Ectodermal cell (in vitro differentiated cells): ENCODE data around the gene WDR90.

Experiments
- H3K27ac ChIP-seq: 2 replicates; pipeline ENCODE4 v1.7.0; 2013; ENCODE audit warnings: mild to moderate bottlenecking, low read depth, low read length; ENCODE audit not compliant: insufficient read depth, poor library complexity, severe bottlenecking
- H3K27me3 ChIP-seq: 2 replicates; pipeline ENCODE4 v1.7.0; 2013; ENCODE audit warnings: mild to moderate bottlenecking, low read length; ENCODE audit not compliant: insufficient read depth, control insufficient read depth, poor library complexity, severe bottlenecking
- H3K36me3 ChIP-seq: one replicate; pipeline ENCODE4 v1.7.0; 2013; ENCODE audit warnings: low read length; ENCODE audit not compliant: control insufficient read depth, insufficient read depth
- H3K4me1 ChIP-seq: one replicate; pipeline ENCODE4 v1.7.0; 2013; ENCODE audit warnings: low read length; ENCODE audit not compliant: control insufficient read depth, insufficient read depth
- H3K4me3 ChIP-seq: 2 replicates; pipeline ENCODE4 v1.7.0; 2013; ENCODE audit warnings: low read depth, low read length, control low read depth; ENCODE audit not compliant: insufficient read depth
- H3K9me3 ChIP-seq: 2 replicates; pipeline ENCODE4 v1.7.0; 2013; ENCODE audit warnings: mild to moderate bottlenecking, low read length, moderate library complexity; ENCODE audit not compliant: control insufficient read depth
- WGBS, 2 experiments: methylation state at CpG; one replicate each; pipeline ENCODE4 v1.1.7; 2013; ENCODE audit warnings: missing lambda C conversion rate in 2 of 2; 5-methylcytosine and 5-hydroxymethylcytosine counted together

The WDR90 gene

GRCh38 chr16:616733-617586 is 32.2 kb upstream of the WDR90 start:
- WGBS, 2 experiments = 95% methylated on average over 39 of the region's 39 CpGs
- Histone ChIP-seq H3K27me3 (no peaks in the 10 kb centered on the region), H3K4me3 (no peak overlapping the region)

GRCh38 chr16:617855-618254 is 31.3 kb upstream of the WDR90 start:
- H3K27me3 ChIP-seq = no peaks in the 10 kb centered on the region
- 92 to 95% methylated on average over 16 of the region's 16 CpGs for WGBS, 2 experiments
- no peak overlapping the region for H3K4me3 ChIP-seq
- H3K9me3 ChIP-seq = no peaks in the 10 kb centered on the region
- H3K27ac ChIP-seq = no peak overlapping the region
- no peaks in the 10 kb centered on the region for H3K4me1 ChIP-seq
- no peaks in the 10 kb centered on the region for H3K36me3 ChIP-seq

More at GRCh38 chr16:616733-617586, 32.2 kb upstream of the WDR90 start:
- no peaks in the 10 kb centered on the region for H3K36me3 ChIP-seq
- no peaks in the 10 kb centered on the region for H3K4me1 ChIP-seq
- H3K27ac ChIP-seq = no peak overlapping the region
- H3K9me3 ChIP-seq = no peaks in the 10 kb centered on the region

DNA sequence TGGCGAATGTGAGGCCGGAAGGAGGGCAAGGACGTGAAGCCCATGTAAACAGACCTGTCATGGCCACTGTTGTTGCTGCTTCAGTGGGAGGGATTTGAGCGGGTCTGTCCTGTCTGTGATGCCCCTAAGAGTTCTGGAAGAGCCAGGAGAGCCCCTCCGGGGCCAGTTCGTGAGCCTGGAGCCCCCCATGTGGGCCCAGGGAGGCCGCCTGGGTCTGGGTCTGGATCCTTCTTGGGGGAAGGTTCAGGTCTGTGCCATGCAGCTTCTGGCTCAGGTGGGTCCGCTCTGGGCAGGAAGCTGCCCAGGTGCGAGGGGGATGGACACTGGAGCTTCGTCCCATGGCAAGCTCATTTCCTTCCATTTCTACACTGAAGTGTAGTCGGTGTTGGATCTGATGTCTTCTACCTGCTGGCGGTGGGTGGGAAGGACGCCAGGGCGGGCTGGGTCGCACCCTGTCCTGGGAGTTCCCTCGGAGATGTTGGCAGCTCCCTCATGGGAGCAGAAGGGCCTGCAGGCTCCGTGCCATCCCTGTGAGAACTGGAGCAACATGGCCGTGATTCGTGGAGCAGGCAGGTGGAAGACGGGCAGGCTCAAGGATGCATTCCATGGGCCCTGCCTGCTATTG is 29.6 kb upstream of the WDR90 start:
- 94% methylated on average over 20 of the region's 20 CpGs for WGBS, 2 experiments
- Histone ChIP-seq H3K4me3 (no peak overlapping the region), H3K27me3 (no peaks in the 10 kb centered on the region), H3K27ac (no peak overlapping the region), H3K36me3 (no peaks in the 10 kb centered on the region), H3K9me3 (no peaks in the 10 kb centered on the region), H3K4me1 (no peaks in the 10 kb centered on the region)

- no peak overlapping the region for H3K27ac ChIP-seq
- 94% methylated on average over 41 of the region's 41 CpGs for WGBS, 2 experiments
- no peaks in the 10 kb centered on the region for H3K9me3 ChIP-seq
- H3K36me3 ChIP-seq = peaks cover under 1% of the 10 kb centered on the region
- H3K27me3 ChIP-seq = no peaks in the 10 kb centered on the region
- H3K4me1 ChIP-seq = no peaks in the 10 kb centered on the region
- H3K4me3 ChIP-seq = no peak overlapping the region
Measured at GRCh38 chr16:620700-621525, 28.3 kb upstream of the WDR90 start.

GRCh38 chr16:621526-622105 is 27.5 kb upstream of the WDR90 start:
- Histone ChIP-seq H3K27ac (no peak overlapping the region), H3K36me3 (peaks cover 4% of the 10 kb centered on the region), H3K9me3 (no peaks in the 10 kb centered on the region), H3K4me3 (no peak overlapping the region), H3K4me1 (no peaks in the 10 kb centered on the region), H3K27me3 (no peaks in the 10 kb centered on the region)
- 92 to 93% methylated on average over 21 of the region's 21 CpGs for WGBS, 2 experiments

- Histone ChIP-seq H3K36me3 (peaks cover 9% of the 10 kb centered on the region), H3K27me3 (no peaks in the 10 kb centered on the region), H3K4me1 (peaks cover 2% of the 10 kb centered on the region), H3K4me3 (no peak overlapping the region), H3K27ac (no peak overlapping the region), H3K9me3 (no peaks in the 10 kb centered on the region)
- 86 to 89% methylated on average over 17 of the region's 17 CpGs for WGBS, 2 experiments
Measured at GRCh38 chr16:622920-623280, 26.3 kb upstream of the WDR90 start.

- Histone ChIP-seq H3K4me1 (peaks cover 19% of the 10 kb centered on the region), H3K27ac (no peak overlapping the region), H3K36me3 (peaks cover 9% of the 10 kb centered on the region), H3K27me3 (no peaks in the 10 kb centered on the region), H3K9me3 (no peaks in the 10 kb centered on the region), H3K4me3 (no peak overlapping the region)
- WGBS, 2 experiments = 91 to 93% methylated on average over 10 of the region's 10 CpGs
Measured at GRCh38 chr16:624526-625070, 24.6 kb upstream of the WDR90 start.

DNA sequence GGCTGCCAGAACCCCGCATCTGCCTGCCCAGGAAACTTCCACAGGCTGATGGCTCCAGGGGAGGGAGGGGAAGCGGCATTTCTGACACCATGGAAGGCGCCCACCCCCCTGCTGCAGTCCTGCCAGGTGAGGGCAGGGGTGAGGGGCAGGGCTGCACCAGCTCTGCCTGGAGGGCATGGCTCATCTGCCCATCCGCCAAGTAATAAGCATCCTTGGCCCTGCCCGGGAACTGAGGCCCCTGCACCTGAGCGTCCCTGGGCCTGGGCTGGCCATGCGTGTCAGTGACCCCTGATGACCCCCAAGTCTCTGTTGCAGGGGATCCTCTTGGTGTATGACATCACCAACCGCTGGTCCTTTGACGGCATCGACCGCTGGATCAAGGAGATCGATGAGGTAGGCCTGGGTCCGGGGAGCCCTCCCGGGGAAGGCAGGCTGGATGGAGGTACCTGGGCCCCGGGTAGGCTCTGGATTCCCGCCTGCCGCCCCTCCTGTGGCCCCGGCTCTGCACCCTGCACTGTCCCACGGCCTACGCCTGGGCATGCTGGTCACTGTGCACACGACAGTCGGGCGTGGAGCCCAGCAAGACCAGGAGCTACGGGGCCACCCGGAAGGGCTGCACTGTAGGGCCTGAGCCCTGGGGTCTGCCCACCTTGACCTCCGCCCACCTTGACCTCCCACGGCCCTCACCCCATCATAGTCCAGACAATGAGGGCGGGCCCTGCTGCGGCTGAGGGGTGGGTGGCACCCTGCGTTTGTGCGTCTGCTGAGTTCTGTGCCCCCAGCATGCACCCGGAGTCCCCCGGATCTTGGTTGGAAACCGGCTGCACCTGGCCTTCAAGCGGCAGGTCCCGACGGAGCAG is 23.8 kb upstream of the WDR90 start:
- 92 to 93% methylated on average over 37 of the region's 37 CpGs for WGBS, 2 experiments
- Histone ChIP-seq H3K36me3 (peaks cover 9% of the 10 kb centered on the region), H3K9me3 (no peaks in the 10 kb centered on the region), H3K4me1 (peaks cover 27% of the 10 kb centered on the region), H3K4me3 (no peak overlapping the region), H3K27me3 (no peaks in the 10 kb centered on the region), H3K27ac (no peak overlapping the region)
